ENCODE results near the gene KLF2. TPM values are rescaled to one million over a fixed set of nuclear protein-coding genes. Genes with fewer than 3 reads are reported as not detected.

KLF2 gene
- total RNA-seq, 4 donors from 2014 or later = 4.2 to 11.4 (median 8.0) TPM

- peak overlapping the region; percentile 24 to 57 (median 46) for H3K27ac ChIP-seq
- H3K4me1 ChIP-seq = peaks cover 17 to 34% (median 26%) of the 10 kb centered on the region in 3 donors
- 64 to 77% methylated on average over 5 to 6 of the region's 13 CpGs for WGBS, 2 donors
- no peak for TF ChIP-seq POLR2A (IDR thresholded peaks at IDR 0.05)
- TF ChIP-seq, protein P1, sequence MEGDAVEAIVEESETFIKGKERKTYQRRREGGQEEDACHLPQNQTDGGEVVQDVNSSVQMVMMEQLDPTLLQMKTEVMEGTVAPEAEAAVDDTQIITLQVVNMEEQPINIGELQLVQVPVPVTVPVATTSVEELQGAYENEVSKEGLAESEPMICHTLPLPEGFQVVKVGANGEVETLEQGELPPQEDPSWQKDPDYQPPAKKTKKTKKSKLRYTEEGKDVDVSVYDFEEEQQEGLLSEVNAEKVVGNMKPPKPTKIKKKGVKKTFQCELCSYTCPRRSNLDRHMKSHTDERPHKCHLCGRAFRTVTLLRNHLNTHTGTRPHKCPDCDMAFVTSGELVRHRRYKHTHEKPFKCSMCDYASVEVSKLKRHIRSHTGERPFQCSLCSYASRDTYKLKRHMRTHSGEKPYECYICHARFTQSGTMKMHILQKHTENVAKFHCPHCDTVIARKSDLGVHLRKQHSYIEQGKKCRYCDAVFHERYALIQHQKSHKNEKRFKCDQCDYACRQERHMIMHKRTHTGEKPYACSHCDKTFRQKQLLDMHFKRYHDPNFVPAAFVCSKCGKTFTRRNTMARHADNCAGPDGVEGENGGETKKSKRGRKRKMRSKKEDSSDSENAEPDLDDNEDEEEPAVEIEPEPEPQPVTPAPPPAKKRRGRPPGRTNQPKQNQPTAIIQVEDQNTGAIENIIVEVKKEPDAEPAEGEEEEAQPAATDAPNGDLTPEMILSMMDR (IDR thresholded peaks at IDR 0.05) = no peak
- no peaks in the 10 kb centered on the region for H3K36me3 ChIP-seq
- no peaks in the 10 kb centered on the region for H3K9me3 ChIP-seq
- intact Hi-C loops (cut with DNase I) = no loop called here
- H3K27me3 ChIP-seq = no peaks in the 10 kb centered on the region
- DNase-seq = no peak
- H3K4me3 ChIP-seq = no peak overlapping the region
Measured at GRCh38 chr19:16337809-16338469, 13.3 kb downstream of the KLF2 start.

DNA sequence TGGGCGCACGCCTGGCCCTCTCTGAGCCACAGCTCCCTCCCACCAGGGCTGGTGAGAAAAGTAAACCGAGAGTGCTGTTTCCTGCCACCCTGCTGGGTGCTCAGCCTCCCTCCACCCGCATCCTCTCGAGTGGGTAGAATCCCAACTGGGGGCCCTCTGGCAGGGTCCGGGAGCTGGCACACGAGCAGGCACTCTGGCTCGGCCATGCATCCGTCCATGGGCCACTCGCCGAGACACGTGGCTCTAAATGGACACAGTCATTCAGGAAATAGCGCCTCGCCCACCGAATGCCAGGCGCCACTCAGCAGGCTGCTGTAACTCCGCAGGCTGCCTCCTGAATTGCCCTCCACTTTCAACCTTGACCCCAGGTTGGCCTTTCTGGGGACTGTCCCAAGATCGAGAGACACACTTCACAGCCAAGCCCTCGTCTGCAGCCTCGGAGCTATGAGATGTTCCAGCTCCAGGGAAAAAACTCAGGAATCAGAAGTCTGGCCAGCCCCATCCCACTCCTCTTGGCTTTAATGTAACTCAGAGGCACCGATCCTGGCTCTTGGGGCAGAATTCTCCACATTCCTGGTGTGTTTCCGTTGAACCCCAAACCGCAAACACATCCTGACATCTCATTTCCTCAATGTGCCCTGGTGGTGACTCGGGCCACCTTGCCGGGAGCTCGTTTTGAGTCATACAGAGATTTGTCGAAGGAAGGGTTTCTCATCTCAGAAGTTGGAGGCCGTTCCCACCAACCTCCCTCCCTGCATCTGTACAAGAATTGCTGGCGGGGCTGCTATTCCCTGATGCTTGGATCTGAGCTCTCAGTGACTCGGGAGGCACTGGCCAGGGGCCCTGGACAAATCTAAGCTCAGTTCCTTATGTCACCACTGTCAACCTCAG, 14.1 kb downstream of the KLF2 start:
- Histone ChIP-seq H3K9me3 (no peaks in the 10 kb centered on the region), H3K4me3 (peak overlapping the region in 1 of 4 donors; percentile 19), H3K4me1 (peaks cover 17 to 40% (median 26%) of the 10 kb centered on the region in 3 donors), H3K27ac (peak overlapping the region; percentile 24 to 57 (median 46)), H3K36me3 (no peaks in the 10 kb centered on the region), H3K27me3 (no peaks in the 10 kb centered on the region)
- 24 to 33% methylated on average over 13 to 17 of the region's 30 CpGs for WGBS, 2 donors
- no peak for TF ChIP-seq POLR2A (IDR thresholded peaks at IDR 0.05)
- TF ChIP-seq, protein P1 (IDR thresholded peaks at IDR 0.05) = no peak
- intact Hi-C loops (cut with DNase I) = no loop called here
- no peak for DNase-seq

DNA sequence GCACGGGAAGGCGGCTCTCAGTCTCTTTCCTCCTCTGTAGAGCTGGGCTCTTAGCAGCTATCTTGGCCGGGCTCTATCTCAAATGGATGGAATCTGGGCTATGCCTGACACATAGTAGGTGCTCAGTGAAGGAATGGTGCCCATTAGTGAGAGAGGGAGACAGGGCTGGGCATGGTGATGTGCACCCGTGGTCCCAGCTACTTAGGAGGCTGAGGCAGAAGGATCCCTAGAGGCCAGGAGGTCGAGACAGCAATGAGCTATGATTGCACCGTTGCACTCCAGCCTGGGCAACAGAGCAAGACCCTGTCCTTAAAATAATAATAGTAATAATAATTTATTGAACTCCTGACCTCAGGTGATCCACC, 14.7 kb downstream of the KLF2 start:
- Histone ChIP-seq H3K9me3 (no peaks in the 10 kb centered on the region), H3K27me3 (no peaks in the 10 kb centered on the region), H3K27ac (peak overlapping the region in 3 of 4 donors; percentile 42 to 57 (median 50)), H3K4me3 (no peak overlapping the region), H3K4me1 (peaks cover 17 to 40% (median 26%) of the 10 kb centered on the region in 3 donors), H3K36me3 (no peaks in the 10 kb centered on the region)
- WGBS, 2 donors = 60 to 75% methylated on average over 3 to 4 of the region's 6 CpGs
- intact Hi-C loops (cut with DNase I) = no loop called here
- TF ChIP-seq, protein P1 (IDR thresholded peaks at IDR 0.05) = no peak
- TF ChIP-seq POLR2A (IDR thresholded peaks at IDR 0.05) = no peak
- DNase-seq = no peak

GRCh38 chr19:16340092-16340491, 15.5 kb downstream of the KLF2 start:
- no peak overlapping the region for H3K27ac ChIP-seq
- no peak for DNase-seq
- WGBS, 2 donors = 60 to 72% methylated on average over 5 of the region's 5 CpGs
- no peak overlapping the region for H3K4me3 ChIP-seq
- H3K9me3 ChIP-seq = no peaks in the 10 kb centered on the region
- intact Hi-C loops (cut with DNase I) = no loop called here
- no peaks in the 10 kb centered on the region for H3K36me3 ChIP-seq
- H3K4me1 ChIP-seq = peaks cover 17 to 40% (median 26%) of the 10 kb centered on the region in 3 donors
- TF ChIP-seq, protein P1 (IDR thresholded peaks at IDR 0.05) = no peak
- no peak for TF ChIP-seq POLR2A (IDR thresholded peaks at IDR 0.05)
- H3K27me3 ChIP-seq = no peaks in the 10 kb centered on the region

GRCh38 chr19:16340654-16341053, 16.0 kb downstream of the KLF2 start:
- TF ChIP-seq, protein P1 (IDR thresholded peaks at IDR 0.05) = no peak
- TF ChIP-seq POLR2A (IDR thresholded peaks at IDR 0.05) = no peak
- intact Hi-C loops (cut with DNase I) = no loop called here
- H3K4me1 ChIP-seq = peaks cover 17 to 40% (median 26%) of the 10 kb centered on the region in 3 donors
- H3K27me3 ChIP-seq = no peaks in the 10 kb centered on the region
- no peaks in the 10 kb centered on the region for H3K9me3 ChIP-seq
- H3K36me3 ChIP-seq = no peaks in the 10 kb centered on the region
- 91 to 94% methylated on average over 3 of the region's 3 CpGs for WGBS, 2 donors
- no peak overlapping the region for H3K4me3 ChIP-seq
- H3K27ac ChIP-seq = no peak overlapping the region
- DNase-seq = no peak

Data from esophagus squamous epithelium (tissue), 5 donors.